ENCODE measurements around the gene ZNF683.

DNA sequence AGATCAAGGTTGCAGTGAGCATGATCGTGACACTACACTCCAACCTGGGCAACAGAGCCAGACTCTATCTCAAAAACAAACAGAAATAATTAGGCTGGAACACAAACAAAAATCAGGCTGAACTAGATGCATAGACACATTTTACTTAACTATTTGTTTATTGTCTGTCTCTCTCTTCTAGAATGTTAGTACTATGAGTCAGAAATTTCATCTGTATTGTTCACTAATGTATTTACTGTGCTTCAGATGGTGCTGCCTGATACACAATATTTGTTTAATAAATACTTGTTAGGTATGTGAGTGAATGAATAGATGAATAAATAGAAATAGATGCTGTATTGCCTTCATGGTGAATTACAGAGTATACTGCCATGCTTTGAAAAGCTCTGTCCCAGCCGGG, 32.1 kb upstream of the ZNF683 start:
- TF ChIP-seq TAF1 (IDR thresholded peaks at IDR 0.05; ENCODE audit: low read depth) (no peak), EGR1 (IDR thresholded peaks at IDR 0.05) (no peak), TEAD4 (IDR thresholded peaks at IDR 0.05) (no peak), EP300 (IDR thresholded peaks at IDR 0.05; ENCODE audit: borderline replicate concordance) (no peak)
- TF ChIP-seq, protein P1, sequence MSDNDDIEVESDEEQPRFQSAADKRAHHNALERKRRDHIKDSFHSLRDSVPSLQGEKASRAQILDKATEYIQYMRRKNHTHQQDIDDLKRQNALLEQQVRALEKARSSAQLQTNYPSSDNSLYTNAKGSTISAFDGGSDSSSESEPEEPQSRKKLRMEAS (IDR thresholded peaks at IDR 0.05) = no peak

All from Ishikawa (cell line).